ENCODE data around the gene TBC1D16. TPM values are rescaled to one million over a fixed set of nuclear protein-coding genes. Genes with fewer than 3 reads are reported as not detected.

TBC1D16 gene
- total RNA-seq, 1 experiment from 2014 or later: 55.4 TPM

DNA sequence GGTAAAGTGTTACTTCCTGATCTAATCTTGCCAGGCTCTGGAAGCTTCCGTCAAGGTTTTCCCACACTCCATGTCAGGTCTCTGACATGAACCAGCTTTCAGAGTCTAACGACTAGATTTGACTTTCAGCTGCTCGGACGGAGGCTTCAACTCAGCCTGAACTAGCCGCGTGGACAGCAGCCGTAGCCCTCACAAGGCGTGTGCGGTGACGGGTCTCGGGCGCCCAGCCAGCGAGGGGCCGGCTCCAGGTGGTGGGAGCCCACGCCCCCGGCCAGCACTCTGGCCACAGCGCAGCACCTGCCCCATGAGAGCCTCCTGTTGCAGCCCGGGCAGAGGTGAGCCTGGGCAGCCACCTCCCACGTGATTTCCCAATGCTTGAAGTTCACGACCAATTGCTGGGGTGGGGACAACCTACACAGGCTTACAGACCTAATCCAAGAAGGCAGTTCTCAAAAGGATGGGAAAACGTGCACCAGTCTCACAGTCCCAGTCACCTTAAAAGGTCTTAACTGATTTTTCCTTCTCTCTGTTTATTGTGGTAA is 45.5 kb downstream of the TBC1D16 start:
- peaks cover 62% of the 10 kb centered on the region for H3K4me1 ChIP-seq
- no peaks in the 10 kb centered on the region for H3K9me3 ChIP-seq
- no peaks in the 10 kb centered on the region for H3K27me3 ChIP-seq (replicated peaks; ENCODE audit: control insufficient read depth, insufficient read depth, low read length)
- Mint-ChIP-seq H3K27ac (ENCODE audit: unreplicated experiment) (peak overlapping the region; percentile 100), H3K27me3 (ENCODE audit: insufficient read depth, unreplicated experiment) (no peaks in the 10 kb centered on the region), H3K4me1 (ENCODE audit: low read depth, unreplicated experiment) (peaks cover 44% of the 10 kb centered on the region), H3K36me3 (ENCODE audit: insufficient read depth, unreplicated experiment) (peaks cover 29% of the 10 kb centered on the region), H3K4me3 (ENCODE audit: unreplicated experiment) (peak overlapping the region; percentile 96), H3K9me3 (ENCODE audit: unreplicated experiment) (no peaks in the 10 kb centered on the region)
- no peaks in the 10 kb centered on the region; the same call in 1 of the 2 replicates for H3K36me3 ChIP-seq (ENCODE audit: control insufficient read depth, insufficient read depth, low read length)
- no TSS peak for BruUV-seq (replicated peaks)
- no peak overlapping the region for H3K4me3 ChIP-seq (ENCODE audit: low read depth, low read length)
- POLR2A ChIA-PET: interaction anchor here (4.5 kb wide), 1 partner anchor 148 kb away, joined by 170 read pairs; the partner anchor contains the start of gene CBX4
- TF ChIP-seq, protein P1, sequence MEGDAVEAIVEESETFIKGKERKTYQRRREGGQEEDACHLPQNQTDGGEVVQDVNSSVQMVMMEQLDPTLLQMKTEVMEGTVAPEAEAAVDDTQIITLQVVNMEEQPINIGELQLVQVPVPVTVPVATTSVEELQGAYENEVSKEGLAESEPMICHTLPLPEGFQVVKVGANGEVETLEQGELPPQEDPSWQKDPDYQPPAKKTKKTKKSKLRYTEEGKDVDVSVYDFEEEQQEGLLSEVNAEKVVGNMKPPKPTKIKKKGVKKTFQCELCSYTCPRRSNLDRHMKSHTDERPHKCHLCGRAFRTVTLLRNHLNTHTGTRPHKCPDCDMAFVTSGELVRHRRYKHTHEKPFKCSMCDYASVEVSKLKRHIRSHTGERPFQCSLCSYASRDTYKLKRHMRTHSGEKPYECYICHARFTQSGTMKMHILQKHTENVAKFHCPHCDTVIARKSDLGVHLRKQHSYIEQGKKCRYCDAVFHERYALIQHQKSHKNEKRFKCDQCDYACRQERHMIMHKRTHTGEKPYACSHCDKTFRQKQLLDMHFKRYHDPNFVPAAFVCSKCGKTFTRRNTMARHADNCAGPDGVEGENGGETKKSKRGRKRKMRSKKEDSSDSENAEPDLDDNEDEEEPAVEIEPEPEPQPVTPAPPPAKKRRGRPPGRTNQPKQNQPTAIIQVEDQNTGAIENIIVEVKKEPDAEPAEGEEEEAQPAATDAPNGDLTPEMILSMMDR (IDR thresholded peaks at IDR 0.05; ENCODE audit: insufficient read depth in 1 of 2, low read depth in 1 of 2, low read length in 1 of 2, severe bottlenecking in 1 of 2, unreplicated experiment in 1 of 2): no peak
- CTCF ChIA-PET: interaction anchor here (0.6 to 1.4 kb wide), 3 partner anchors 64 to 150 kb away, joined by 3 to 5 read pairs (median 3); no protein-coding TSS in a partner anchor
- no peak for DNase-seq
- intact Hi-C loops (cut with micrococcal nuclease; ENCODE audit: unreplicated experiment): loop anchor here (5.0 kb wide), 1 partner anchor 38 kb away; no protein-coding TSS in a partner anchor

DNA sequence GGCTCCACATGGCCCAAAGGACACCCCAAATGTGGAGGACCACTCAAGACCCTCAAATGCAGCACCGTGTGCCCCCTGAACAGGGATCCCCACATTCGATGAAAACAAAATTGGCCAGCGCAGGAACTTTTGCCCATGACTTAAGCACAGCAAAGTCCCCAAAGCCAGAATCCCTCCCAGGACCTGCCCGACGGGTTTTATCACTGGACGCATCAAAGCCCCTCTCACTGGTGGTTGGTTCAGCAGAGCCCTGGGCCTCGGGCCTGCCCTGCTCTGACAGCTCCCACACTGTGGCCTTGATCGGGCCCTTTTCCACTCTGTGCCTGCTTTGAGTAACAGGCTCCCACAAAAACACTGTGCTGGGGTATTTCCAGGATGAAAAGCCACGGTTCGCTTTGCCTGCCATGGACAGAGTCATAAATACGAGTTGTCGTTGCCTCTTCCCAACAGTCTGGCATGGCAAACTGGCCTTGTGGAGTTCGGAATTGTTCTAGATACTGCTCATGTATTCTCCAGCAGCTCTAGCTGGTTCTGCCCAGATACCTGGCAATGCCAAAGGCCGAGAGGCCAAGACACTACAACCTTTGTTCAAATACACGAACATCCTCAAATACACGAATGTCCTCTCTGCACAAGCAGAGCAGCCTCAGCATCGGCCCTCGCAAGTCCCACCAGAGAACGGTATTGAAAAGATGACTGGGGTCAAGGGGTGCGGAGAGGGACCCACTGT is 46.4 kb downstream of the TBC1D16 start:
- peaks cover 44% of the 10 kb centered on the region for H3K4me1 Mint-ChIP-seq (ENCODE audit: low read depth, unreplicated experiment)
- CTCF ChIA-PET: interaction anchor here (0.6 to 1.4 kb wide), 2 partner anchors 63 to 149 kb away, joined by 3 read pairs; no protein-coding TSS in a partner anchor

More for the DNA sequence above, 46.4 kb downstream of the TBC1D16 start:
- Mint-ChIP-seq H3K9me3 (ENCODE audit: unreplicated experiment) (no peaks in the 10 kb centered on the region), H3K27me3 (ENCODE audit: insufficient read depth, unreplicated experiment) (no peaks in the 10 kb centered on the region), H3K27ac (ENCODE audit: unreplicated experiment) (peak overlapping the region; percentile 76), H3K36me3 (ENCODE audit: insufficient read depth, unreplicated experiment) (peaks cover 29% of the 10 kb centered on the region), H3K4me3 (ENCODE audit: unreplicated experiment) (no peak overlapping the region)
- POLR2A ChIA-PET: no interaction called here
- Histone ChIP-seq H3K9me3 (no peaks in the 10 kb centered on the region), H3K4me1 (peaks cover 54% of the 10 kb centered on the region), H3K4me3 (ENCODE audit: low read depth, low read length) (no peak overlapping the region), H3K27me3 (replicated peaks; ENCODE audit: control insufficient read depth, insufficient read depth, low read length) (no peaks in the 10 kb centered on the region), H3K36me3 (ENCODE audit: control insufficient read depth, insufficient read depth, low read length) (no peaks in the 10 kb centered on the region; the same call in 1 of the 2 replicates)
- intact Hi-C loops (cut with micrococcal nuclease; ENCODE audit: unreplicated experiment): no loop called here
- peak in 1 of 2 experiments; percentile 39 for DNase-seq
- TF ChIP-seq, protein P1 (IDR thresholded peaks at IDR 0.05; ENCODE audit: insufficient read depth in 1 of 2, low read depth in 1 of 2, low read length in 1 of 2, severe bottlenecking in 1 of 2, unreplicated experiment in 1 of 2): no peak
- no TSS peak for BruUV-seq (replicated peaks)
